ENCODE measurements around the gene RPS13.
A peak's percentile ranks its signal among the peaks of the same experiment; 100 is the strongest.
"Not testable (repeated sequence)": the region's sequence is repeated elsewhere in the genome, so short reads cannot be mapped to it uniquely, and the experiment has no call there.

Gene RPS13

GRCh38 chr11:17077520-17078401 is at the start of gene RPS13:
Gene RPS13, minus strand, starts transcription at chr11:17077667. Its CDS starts 26 bp downstream, at chr11:17077641.
- DNase-seq: peak; percentile 97

GRCh38 chr11:17121981-17122380 is 44.5 kb upstream of the RPS13 start:
- DNase-seq: no peak

- DNase-seq: no peak
Observed at GRCh38 chr11:17117262-17117661, 39.8 kb upstream of the RPS13 start.

- DNase-seq: no peak
Observed at GRCh38 chr11:17116117-17116516, 38.6 kb upstream of the RPS13 start.

- not testable (repeated sequence) for DNase-seq
Observed at GRCh38 chr11:17107745-17108144, 30.3 kb upstream of the RPS13 start.

- not testable (repeated sequence) for DNase-seq
Observed at GRCh38 chr11:17105404-17106040, 28.1 kb upstream of the RPS13 start.

- DNase-seq: no peak
Observed at GRCh38 chr11:17102462-17102861, 25.0 kb upstream of the RPS13 start.

GRCh38 chr11:17098658-17099057 is 21.2 kb upstream of the RPS13 start:
- peak; percentile 9 for DNase-seq

GRCh38 chr11:17098038-17098437 is 20.6 kb upstream of the RPS13 start:
- no peak for DNase-seq

- DNase-seq: not testable (repeated sequence)
Observed at GRCh38 chr11:17085976-17086375, 8.5 kb upstream of the RPS13 start.

- peak; percentile 18 for DNase-seq
Observed at GRCh38 chr11:17077240-17077519, 287 bp downstream of the RPS13 start.

GRCh38 chr11:17076517-17077239 is 789 bp downstream of the RPS13 start:
- DNase-seq: no peak

GRCh38 chr11:17075506-17075905 is 2.0 kb downstream of the RPS13 start:
- DNase-seq: no peak

- no peak for DNase-seq
Observed at GRCh38 chr11:17073370-17074027, 4.0 kb downstream of the RPS13 start.

GRCh38 chr11:17067417-17067816 is 10.1 kb downstream of the RPS13 start:
- DNase-seq: no peak

GRCh38 chr11:17066691-17067090 is 10.8 kb downstream of the RPS13 start:
- DNase-seq: no peak

- peak; percentile 44 for DNase-seq
Observed at GRCh38 chr11:17063171-17064002, 14.1 kb downstream of the RPS13 start.

- not testable (repeated sequence) for DNase-seq
Observed at GRCh38 chr11:17051146-17051545, 26.3 kb downstream of the RPS13 start.

GRCh38 chr11:17048491-17048890 is 29.0 kb downstream of the RPS13 start:
- not testable (repeated sequence) for DNase-seq

- DNase-seq: no peak
Observed at GRCh38 chr11:17046690-17047089, 30.8 kb downstream of the RPS13 start.

GRCh38 chr11:17036666-17037658 is 40.5 kb downstream of the RPS13 start:
- peak; percentile 12 for DNase-seq

Data from activated CD4-positive, alpha-beta T cell treated with anti-CD3 and anti-CD28 coated beads, Interleukin-2, amount 50 U/mL, for 16 hours (primary cell).